SU-DHL-6 (cell line): Measurements from ENCODE around the gene KLHL22.

ENCODE experiments used
- CTCF ChIP-seq: fragments of 200-600 bp; sonication (generic); IDR thresholded peaks from one replicate; pipeline ENCODE4 v1.5.1; 2017; ENCODE audit warnings: antibody characterized with exemption, mild to moderate bottlenecking, low read length, moderate library complexity; ENCODE audit not compliant: insufficient read depth, poor library complexity, severe bottlenecking
- EZH2phosphoT487 ChIP-seq: fragments of 200-600 bp; sonication (generic), shearing (Covaris generic); conservative IDR thresholded peaks from 2 replicates; pipeline ENCODE4 v1.6.1; 2018; ENCODE audit warnings: mild to moderate bottlenecking, antibody characterized with exemption, low read length, moderate library complexity, mixed read lengths

- TF ChIP-seq CTCF (no peak), EZH2phosphoT487 (no peak)
Observed at GRCh38 chr22:20464912-20465758, 30.5 kb downstream of the KLHL22 start.
